CD4-positive, alpha-beta T cell (primary cell): ENCODE results near the gene SOHLH1. TPM values are rescaled to one million over a fixed set of nuclear protein-coding genes. Genes with fewer than 3 reads are reported as not detected.

Experiments
- ATAC-seq: fragments of 200-7000 bp; cut with Tn5 transposase; one replicate; pipeline ENCODE4 v1.10.0; 2022; ENCODE audit warnings: mild to moderate bottlenecking; ENCODE audit not compliant: poor library complexity
- CTCF ChIA-PET: fragments of 350-600 bp; sonication (Branson Sonifier 250); formaldehyde crosslinking; loops from one replicate; lab custom pipeline; 2021; ENCODE audit warnings: antibody characterized with exemption, inconsistent platforms; lab: Charles Lee
- POLR2A ChIA-PET: fragments of 350-600 bp; sonication (Branson Sonifier 250); formaldehyde crosslinking; loops from one replicate; lab custom pipeline; 2021; ENCODE audit warnings: antibody characterized with exemption, inconsistent platforms; lab: Charles Lee
- DNase-seq, 14 experiments: peaks; one replicate each; pipeline ENCODE4 v3.0.0-alpha.2; 2013 to 2020; ENCODE audit warnings: mixed read lengths in 2 of 14
- H3K27ac ChIP-seq, 2 donors: one replicate each; pipeline versions ENCODE4 v1.5.1 to v1.7.0; 2013; ENCODE audit warnings: low read length in 2 of 2, low read depth in 1 of 2, mild to moderate bottlenecking in 1 of 2
- H3K27me3 ChIP-seq, 2 experiments: 1 replicate in 1 of 2; 2 replicates in 1 of 2; pipeline versions ENCODE4 v1.6.1 to v1.7.0; 2013; ENCODE audit warnings: low read length in 2 of 2, control low read depth in 1 of 2, mild to moderate bottlenecking in 1 of 2, moderate library complexity in 1 of 2; ENCODE audit not compliant: insufficient read depth in 2 of 2, control insufficient read depth in 1 of 2
- H3K36me3 ChIP-seq: one replicate; pipeline ENCODE4 v1.6.1; 2013; ENCODE audit warnings: low read length, control low read depth; ENCODE audit not compliant: insufficient read depth
- H3K4me1 ChIP-seq: one replicate; pipeline ENCODE4 v1.6.1; 2013; ENCODE audit warnings: low read length, control low read depth; ENCODE audit not compliant: insufficient read depth
- H3K4me3 ChIP-seq: one replicate; pipeline ENCODE4 v1.5.1; 2013; ENCODE audit warnings: mild to moderate bottlenecking, low read length, moderate library complexity
- H3K9me3 ChIP-seq, 2 experiments: 1 replicate in 1 of 2; 2 replicates in 1 of 2; pipeline versions ENCODE4 v1.6.1 to v1.7.0; 2013; ENCODE audit warnings: low read length in 2 of 2, mild to moderate bottlenecking in 2 of 2, control low read depth in 1 of 2, moderate library complexity in 1 of 2; ENCODE audit not compliant: control insufficient read depth in 1 of 2, insufficient read depth in 1 of 2
- H3K27ac Mint-ChIP-seq: one replicate; pipeline ENCODE4 v1.8.0; 2020; ENCODE audit warnings: mixed read lengths
- H3K27me3 Mint-ChIP-seq: one replicate; pipeline ENCODE4 v1.8.0; 2021; ENCODE audit warnings: mixed read lengths
- H3K36me3 Mint-ChIP-seq: one replicate; pipeline ENCODE4 v1.8.0; 2021; ENCODE audit warnings: low read depth, mixed read lengths
- H3K4me1 Mint-ChIP-seq: one replicate; pipeline ENCODE4 v1.8.0; 2021; ENCODE audit warnings: low read depth, mixed read lengths
- H3K4me3 Mint-ChIP-seq: one replicate; pipeline ENCODE4 v1.8.0; 2020; ENCODE audit warnings: mild to moderate bottlenecking, mixed read lengths
- H3K9me3 Mint-ChIP-seq: one replicate; pipeline ENCODE4 v1.8.0; 2020; ENCODE audit warnings: mixed read lengths
- intact Hi-C, 2 experiments: fragments of 100-400 bp; cut with DNase I in 1 of 2; cut with micrococcal nuclease in 1 of 2; formaldehyde crosslinking; loops; one replicate each; pipeline versions ENCODE4 v1.15.1 to v1.9.0; 2023 to 2025; cut with DNase I, micrococcal nuclease
- total RNA-seq, 174 experiments: library from RNA in 2 of 174; stranded (reverse) in 2 of 174; gene quantifications; one replicate each; pipeline ENCODE4 v1.2.3 and lab custom pipeline; 2021 to 2026
- TF ChIP-seq, protein P1 (sequence below): fragments of 200-600 bp; IDR thresholded peaks from one replicate; pipeline ENCODE4 v1.8.0; 2022; ENCODE audit warnings: antibody characterized with exemption, mild to moderate bottlenecking

The SOHLH1 gene
- total RNA-seq, 2 experiments from 2014 or later, result not detected

DNA sequence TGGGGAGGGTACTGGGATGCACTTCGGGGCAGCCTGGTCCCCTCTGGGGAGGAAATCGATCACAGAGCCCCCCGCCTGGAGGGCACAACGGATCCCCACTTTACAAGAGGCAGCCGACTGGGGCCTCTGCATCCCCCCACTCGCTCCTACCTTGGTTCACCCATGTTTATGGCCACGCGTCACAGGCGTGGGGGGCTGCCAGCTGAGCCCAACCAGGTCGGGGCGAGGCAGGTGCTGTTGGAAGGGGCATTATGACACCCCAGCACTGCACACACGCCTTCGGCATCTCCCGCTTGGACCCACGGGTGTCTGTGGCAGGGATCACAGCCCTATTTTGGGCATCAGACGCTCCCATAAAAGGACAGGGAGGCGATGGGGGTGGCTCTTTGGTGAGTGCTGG lies 14.6 kb downstream of the SOHLH1 start:
- TF ChIP-seq, protein P1, sequence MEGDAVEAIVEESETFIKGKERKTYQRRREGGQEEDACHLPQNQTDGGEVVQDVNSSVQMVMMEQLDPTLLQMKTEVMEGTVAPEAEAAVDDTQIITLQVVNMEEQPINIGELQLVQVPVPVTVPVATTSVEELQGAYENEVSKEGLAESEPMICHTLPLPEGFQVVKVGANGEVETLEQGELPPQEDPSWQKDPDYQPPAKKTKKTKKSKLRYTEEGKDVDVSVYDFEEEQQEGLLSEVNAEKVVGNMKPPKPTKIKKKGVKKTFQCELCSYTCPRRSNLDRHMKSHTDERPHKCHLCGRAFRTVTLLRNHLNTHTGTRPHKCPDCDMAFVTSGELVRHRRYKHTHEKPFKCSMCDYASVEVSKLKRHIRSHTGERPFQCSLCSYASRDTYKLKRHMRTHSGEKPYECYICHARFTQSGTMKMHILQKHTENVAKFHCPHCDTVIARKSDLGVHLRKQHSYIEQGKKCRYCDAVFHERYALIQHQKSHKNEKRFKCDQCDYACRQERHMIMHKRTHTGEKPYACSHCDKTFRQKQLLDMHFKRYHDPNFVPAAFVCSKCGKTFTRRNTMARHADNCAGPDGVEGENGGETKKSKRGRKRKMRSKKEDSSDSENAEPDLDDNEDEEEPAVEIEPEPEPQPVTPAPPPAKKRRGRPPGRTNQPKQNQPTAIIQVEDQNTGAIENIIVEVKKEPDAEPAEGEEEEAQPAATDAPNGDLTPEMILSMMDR, result no peak
- no peak overlapping the region for H3K4me3 Mint-ChIP-seq
- intact Hi-C loops, result no loop called here
- ATAC-seq (no peak), DNase-seq (no peak)
- H3K27ac Mint-ChIP-seq, result no peak overlapping the region
- no peaks in the 10 kb centered on the region for H3K36me3 Mint-ChIP-seq
- peaks cover 6% of the 10 kb centered on the region for H3K27me3 Mint-ChIP-seq
- CTCF ChIA-PET, result no interaction called here
- H3K4me1 Mint-ChIP-seq, result no peaks in the 10 kb centered on the region
- H3K9me3 ChIP-seq, result peaks cover 0 to 6% of the 10 kb centered on the region in 2 experiments
- H3K4me1 ChIP-seq, result no peaks in the 10 kb centered on the region
- no peak overlapping the region for H3K27ac ChIP-seq
- H3K9me3 Mint-ChIP-seq, result no peaks in the 10 kb centered on the region
- no peaks in the 10 kb centered on the region for H3K36me3 ChIP-seq
- POLR2A ChIA-PET, result no interaction called here
- no peaks in the 10 kb centered on the region for H3K27me3 ChIP-seq
- H3K4me3 ChIP-seq, result no peak overlapping the region

DNA sequence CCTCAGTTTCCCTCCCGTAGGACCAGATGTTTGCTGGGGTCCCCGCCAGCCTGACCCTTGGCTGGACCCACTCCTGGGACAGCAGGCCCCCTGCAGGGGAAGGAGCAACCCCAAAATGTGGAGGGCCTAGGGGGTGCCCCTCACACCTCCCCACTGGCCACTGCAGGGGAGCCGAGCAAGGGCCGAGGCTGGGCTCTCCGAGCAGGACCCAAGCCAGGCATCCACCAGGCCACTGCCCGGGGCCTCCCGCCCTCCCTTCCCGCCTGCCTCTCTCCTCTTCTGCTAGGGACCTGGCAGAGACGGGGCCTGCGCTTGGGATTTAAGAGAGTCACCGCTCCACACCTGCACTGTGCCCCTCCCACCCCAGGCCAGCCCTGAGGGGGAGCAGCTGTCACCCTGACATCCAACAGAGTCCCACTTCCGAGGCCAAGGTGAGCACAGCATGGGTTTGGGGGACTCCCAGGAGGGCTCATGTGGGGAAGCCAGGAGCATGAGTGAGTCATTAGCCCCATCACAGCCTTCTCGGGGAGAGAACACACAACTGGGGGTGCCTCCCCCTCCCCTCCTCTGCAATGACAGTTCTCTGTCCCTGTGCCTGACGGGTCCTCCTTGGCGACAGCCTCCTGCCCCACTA lies 15.8 kb downstream of the SOHLH1 start:
- Mint-ChIP-seq H3K9me3 (no peaks in the 10 kb centered on the region), H3K27ac (no peak overlapping the region), H3K36me3 (no peaks in the 10 kb centered on the region), H3K4me1 (no peaks in the 10 kb centered on the region), H3K4me3 (no peak overlapping the region), H3K27me3 (peaks cover 6% of the 10 kb centered on the region)
- no peaks in the 10 kb centered on the region for H3K4me1 ChIP-seq
- ChIA-PET CTCF (no interaction called here), POLR2A (no interaction called here)
- no peaks in the 10 kb centered on the region for H3K27me3 ChIP-seq
- TF ChIP-seq, protein P1, result no peak
- H3K27ac ChIP-seq, result no peak overlapping the region
- ATAC-seq (no peak), DNase-seq (no peak)
- H3K4me3 ChIP-seq, result no peak overlapping the region
- no peaks in the 10 kb centered on the region for H3K9me3 ChIP-seq
- intact Hi-C loops, result no loop called here
- H3K36me3 ChIP-seq, result no peaks in the 10 kb centered on the region

DNA sequence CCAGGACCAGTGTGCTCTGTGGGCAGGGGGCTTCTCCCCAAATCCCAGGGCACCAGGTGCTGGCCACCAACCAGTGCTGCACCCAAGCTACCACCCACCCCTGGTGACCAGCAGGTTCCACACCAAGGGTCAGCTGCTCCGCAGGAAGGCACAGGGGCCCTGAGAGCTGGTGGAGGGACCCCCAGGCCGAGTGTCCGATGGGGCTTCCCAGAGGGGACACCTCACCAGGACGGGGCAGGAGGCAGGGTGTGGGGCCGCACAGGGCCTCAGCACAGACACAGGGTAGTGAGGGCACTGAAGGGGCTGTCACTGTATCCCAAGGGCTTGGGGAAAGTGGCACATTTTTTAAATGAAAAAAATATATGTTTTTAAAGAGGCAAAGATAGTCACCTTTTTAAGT lies 18.1 kb downstream of the SOHLH1 start:
- H3K9me3 Mint-ChIP-seq, result no peaks in the 10 kb centered on the region
- Histone ChIP-seq H3K27ac (no peak overlapping the region), H3K36me3 (no peaks in the 10 kb centered on the region), H3K4me3 (no peak overlapping the region), H3K4me1 (no peaks in the 10 kb centered on the region), H3K27me3 (no peaks in the 10 kb centered on the region), H3K9me3 (no peaks in the 10 kb centered on the region)
- intact Hi-C loops, result no loop called here
- TF ChIP-seq, protein P1, result no peak
- H3K4me1 Mint-ChIP-seq, result no peaks in the 10 kb centered on the region
- H3K27me3 Mint-ChIP-seq, result peaks cover 6% of the 10 kb centered on the region
- ChIA-PET POLR2A (no interaction called here), CTCF (no interaction called here)
- H3K36me3 Mint-ChIP-seq, result no peaks in the 10 kb centered on the region
- no peak overlapping the region for H3K27ac Mint-ChIP-seq
- H3K4me3 Mint-ChIP-seq, result no peak overlapping the region
- no peak for DNase-seq
- no peak for ATAC-seq
